Body of pancreas (tissue), 4 donors: Measurements from ENCODE around the gene C1orf87. TPM values are rescaled to one million over a fixed set of nuclear protein-coding genes. Genes with fewer than 3 reads are reported as not detected.

ENCODE experiments used
- ATAC-seq: fragments of 150-250 bp; one replicate; pipeline ENCODE4 v1.9.1; 2016
- DNase-seq, 4 donors: peaks; one replicate each; pipeline ENCODE4 v3.0.0-alpha.2; 2019
- H3K27ac ChIP-seq, 4 donors: fragments of 200-600 bp; sonication (generic); 1 replicate in 3 of 4; 2 replicates in 1 of 4; pipeline versions ENCODE4 v1.5.1 to v1.6.1; 2016 to 2019; ENCODE audit warnings: mild to moderate bottlenecking in 1 of 4, mixed read lengths in 1 of 4, moderate library complexity in 1 of 4
- H3K27me3 ChIP-seq, 2 donors: fragments of 200-600 bp; sonication (generic); one replicate each; pipeline ENCODE4 v1.6.0; 2016; ENCODE audit warnings: mild to moderate bottlenecking in 1 of 2
- H3K36me3 ChIP-seq, 2 donors: fragments of 200-600 bp; sonication (generic); replicated peaks in 1 of 2; 2 replicates each; pipeline ENCODE4 v1.5.1; 2016; ENCODE audit warnings: low read depth in 2 of 2; ENCODE audit not compliant: insufficient read depth in 1 of 2
- H3K4me1 ChIP-seq: fragments of 200-600 bp; sonication (generic); one replicate; pipeline ENCODE4 v1.6.0; 2016
- H3K4me3 ChIP-seq, 2 donors: fragments of 200-600 bp; sonication (generic); 1 replicate in 1 of 2; 2 replicates in 1 of 2; pipeline ENCODE4 v1.5.1; 2016 to 2019
- H3K9me3 ChIP-seq, 3 donors: fragments of 200-600 bp; sonication (generic); 1 replicate in 2 of 3; 2 replicates in 1 of 3; pipeline ENCODE4 v1.5.1; 2016
- CTCF ChIP-seq, 7 experiments: fragments of 450-650 bp in 4 of 7; fragments of 200-600 bp in 3 of 7; sonication (generic) in 3 of 7; IDR thresholded peaks; one replicate each; pipeline ENCODE4 v1.5.1; 2016 to 2019; ENCODE audit warnings: antibody characterized with exemption in 7 of 7
- POLR2A ChIP-seq, 3 donors: fragments of 450-650 bp; IDR thresholded peaks; one replicate each; pipeline ENCODE4 v1.6.1; 2016; ENCODE audit warnings: antibody characterized with exemption in 3 of 3, mild to moderate bottlenecking in 2 of 3
- WGBS, 2 donors: methylation state at CpG; one replicate each; pipeline ENCODE4 v1.1.5; 2017; 5-methylcytosine and 5-hydroxymethylcytosine counted together
- intact Hi-C: fragments of 100-400 bp; cut with DNase I; formaldehyde crosslinking; loops from one replicate; pipeline ENCODE4 v1.15.1; 2023
- total RNA-seq, 2 donors: library from RNA; depleted of rRNA; stranded (reverse); fragments of >200 nt; gene quantifications; one replicate each; pipeline ENCODE4 v1.1.0, GENCODE V29; 2016

Gene C1orf87
- total RNA-seq, 2 donors from 2014 or later, result not detected

- intact Hi-C loops, result no loop called here
- Histone ChIP-seq H3K27me3 (no peaks in the 10 kb centered on the region), H3K4me3 (no peak overlapping the region), H3K36me3 (no peaks in the 10 kb centered on the region), H3K4me1 (no peaks in the 10 kb centered on the region), H3K27ac (no peak overlapping the region), H3K9me3 (no peaks in the 10 kb centered on the region)
- DNase-seq (no peak), ATAC-seq (no peak)
- 84 to 94% methylated on average over 2 of the region's 2 CpGs for WGBS, 2 donors
- TF ChIP-seq POLR2A (IDR thresholded peaks at IDR 0.05) (no peak), CTCF (IDR thresholded peaks at IDR 0.05) (no peak)
Observed at GRCh38 chr1:59952065-59952464, 121.5 kb downstream of the C1orf87 start.

GRCh38 chr1:59949648-59950047 is 123.9 kb downstream of the C1orf87 start:
- intact Hi-C loops, result loop anchor here (5.0 kb wide), 1 partner anchor 67 kb away; no protein-coding TSS in a partner anchor
- ATAC-seq (no peak), DNase-seq (no peak)
- Histone ChIP-seq H3K27ac (no peak overlapping the region), H3K9me3 (no peaks in the 10 kb centered on the region), H3K27me3 (no peaks in the 10 kb centered on the region), H3K4me3 (no peak overlapping the region), H3K36me3 (no peaks in the 10 kb centered on the region), H3K4me1 (no peaks in the 10 kb centered on the region)
- TF ChIP-seq CTCF (IDR thresholded peaks at IDR 0.05) (no peak), POLR2A (IDR thresholded peaks at IDR 0.05) (no peak)

- WGBS, 2 donors, result 32 to 47% methylated on average over 1 of the region's 1 CpG
Observed at GRCh38 chr1:59948990-59949389, 124.6 kb downstream of the C1orf87 start.

GRCh38 chr1:59947047-59947938 is 126.3 kb downstream of the C1orf87 start:
- no peaks in the 10 kb centered on the region for H3K9me3 ChIP-seq
- peak; percentile 59 to 71 (median 68) for DNase-seq

More at GRCh38 chr1:59948990-59949389, 124.6 kb downstream of the C1orf87 start:
- Histone ChIP-seq H3K27ac (no peak overlapping the region), H3K4me1 (no peaks in the 10 kb centered on the region), H3K4me3 (no peak overlapping the region), H3K36me3 (no peaks in the 10 kb centered on the region), H3K27me3 (no peaks in the 10 kb centered on the region), H3K9me3 (no peaks in the 10 kb centered on the region)
- intact Hi-C loops, result loop anchor here (5.0 kb wide), 1 partner anchor 67 kb away; no protein-coding TSS in a partner anchor
- ATAC-seq, result no peak
- TF ChIP-seq POLR2A (IDR thresholded peaks at IDR 0.05) (no peak), CTCF (IDR thresholded peaks at IDR 0.05) (no peak)
- no peak for DNase-seq

More at GRCh38 chr1:59947047-59947938, 126.3 kb downstream of the C1orf87 start:
- H3K4me3 ChIP-seq, result no peak overlapping the region
- no peak overlapping the region for H3K27ac ChIP-seq
- peak; percentile 85 to 92 (median 89) for TF ChIP-seq CTCF (IDR thresholded peaks at IDR 0.05)
- no peak for TF ChIP-seq POLR2A (IDR thresholded peaks at IDR 0.05)
- no peaks in the 10 kb centered on the region for H3K27me3 ChIP-seq
- no peaks in the 10 kb centered on the region for H3K36me3 ChIP-seq
- no peaks in the 10 kb centered on the region for H3K4me1 ChIP-seq
- peak; percentile 89 for ATAC-seq
- 0 to 5% methylated on average over 6 of the region's 6 CpGs for WGBS, 2 donors
- intact Hi-C loops, result loop anchor here (5.0 kb wide), 1 partner anchor 65 kb away; no protein-coding TSS in a partner anchor
